Mucosa of rectum (tissue), 2 donors: Measurements from ENCODE around the gene SMIM30.
"Not testable (repeated sequence)": the region's sequence is repeated elsewhere in the genome, so short reads cannot be mapped to it uniquely, and the experiment has no call there.

Experiments
- H3K27ac ChIP-seq, 2 donors: one replicate each; pipeline ENCODE4 v1.7.0; 2013; ENCODE audit warnings: inconsistent platforms in 2 of 2, low read depth in 2 of 2, low read length in 2 of 2
- H3K27me3 ChIP-seq, 2 donors: one replicate each; pipeline ENCODE4 v1.7.0; 2013; ENCODE audit warnings: low read length in 2 of 2; ENCODE audit not compliant: control insufficient read depth in 2 of 2, insufficient read depth in 2 of 2
- H3K36me3 ChIP-seq, 2 donors: one replicate each; pipeline ENCODE4 v1.7.0; 2013; ENCODE audit warnings: low read length in 2 of 2; ENCODE audit not compliant: control insufficient read depth in 2 of 2, insufficient read depth in 2 of 2
- H3K4me1 ChIP-seq, 2 donors: one replicate each; pipeline ENCODE4 v1.7.0; 2013; ENCODE audit warnings: low read length in 2 of 2, mild to moderate bottlenecking in 1 of 2; ENCODE audit not compliant: control insufficient read depth in 2 of 2, insufficient read depth in 2 of 2
- H3K4me3 ChIP-seq, 2 donors: one replicate each; pipeline ENCODE4 v1.7.0; 2013; ENCODE audit warnings: low read length in 2 of 2
- H3K9ac ChIP-seq, 2 donors: one replicate each; pipeline ENCODE4 v1.7.0; 2013; ENCODE audit warnings: low read length in 2 of 2, low read depth in 1 of 2, mild to moderate bottlenecking in 1 of 2
- H3K9me3 ChIP-seq, 2 donors: one replicate each; pipeline ENCODE4 v1.7.0; 2013; ENCODE audit warnings: low read length in 2 of 2; ENCODE audit not compliant: control insufficient read depth in 2 of 2
- donor health status: healthy.
- donor health status: Normal muscosa, but diverticular disease.

Gene SMIM30

DNA sequence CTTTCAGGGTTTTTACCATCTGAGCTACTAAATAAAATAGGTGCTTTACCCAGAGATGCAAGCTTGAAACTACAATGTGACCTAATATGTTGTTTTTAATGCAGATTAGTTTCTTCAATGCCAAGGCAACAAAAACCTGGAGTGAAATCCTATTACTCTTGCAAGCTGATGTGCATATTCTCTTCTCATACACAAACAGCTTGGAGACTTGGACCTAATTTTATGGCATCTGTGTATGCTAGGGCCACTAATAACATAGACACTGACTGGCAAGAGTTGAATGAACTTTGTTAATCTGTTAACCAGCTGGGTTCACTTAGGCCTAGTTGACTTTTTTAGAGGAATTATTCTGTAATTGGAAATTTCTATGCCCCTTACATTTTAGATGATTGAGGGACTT lies 23.4 kb upstream of the SMIM30 start:
- Histone ChIP-seq H3K27ac (no peak overlapping the region), H3K4me1 (no peaks in the 10 kb centered on the region), H3K36me3 (no peaks in the 10 kb centered on the region), H3K4me3 (no peak overlapping the region), H3K9me3 (no peaks in the 10 kb centered on the region), H3K27me3 (no peaks in the 10 kb centered on the region), H3K9ac (no peak overlapping the region)

DNA sequence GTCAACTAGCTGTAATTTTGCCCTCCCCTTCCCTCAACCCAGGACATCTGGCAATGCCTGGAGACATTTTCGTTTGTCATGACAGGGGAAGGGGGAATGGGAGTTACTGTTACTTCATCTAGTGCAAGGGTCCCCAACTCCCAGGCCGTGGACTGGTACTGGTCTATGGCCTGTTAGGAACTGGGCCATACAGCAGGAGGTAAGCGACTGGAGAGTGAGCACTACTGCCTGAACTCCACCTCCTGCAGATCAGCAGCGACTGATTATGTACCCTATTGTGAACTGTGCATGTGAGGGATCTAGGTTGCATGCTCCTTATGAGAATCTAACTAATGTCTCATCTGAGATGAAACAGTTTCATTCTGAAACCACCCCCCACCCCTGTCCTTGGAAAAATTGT lies 22.6 kb upstream of the SMIM30 start:
- H3K27ac ChIP-seq, result no peak overlapping the region
- no peak overlapping the region for H3K4me3 ChIP-seq
- no peaks in the 10 kb centered on the region for H3K27me3 ChIP-seq
- H3K4me1 ChIP-seq, result no peaks in the 10 kb centered on the region
- H3K9me3 ChIP-seq, result no peaks in the 10 kb centered on the region
- no peaks in the 10 kb centered on the region for H3K36me3 ChIP-seq
- no peak overlapping the region for H3K9ac ChIP-seq

DNA sequence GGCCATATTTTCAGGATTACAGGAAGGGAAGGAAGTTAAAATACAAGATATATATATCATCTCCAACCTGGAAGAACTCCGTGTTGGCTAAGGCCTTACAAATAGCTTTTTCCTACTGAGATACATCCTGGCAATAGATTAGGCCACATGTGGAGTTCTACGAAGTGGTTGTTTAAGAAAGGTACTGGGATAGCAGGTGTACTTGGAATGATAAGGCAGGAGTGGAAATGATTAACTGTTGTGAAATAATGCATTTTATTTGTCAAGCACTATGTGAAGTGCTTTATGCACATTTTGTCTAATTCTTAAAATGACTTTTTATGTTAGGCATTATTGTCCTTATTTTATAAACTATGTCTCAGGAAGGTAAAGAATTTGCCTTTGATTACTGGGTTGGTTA lies 18.9 kb upstream of the SMIM30 start:
- Histone ChIP-seq H3K27me3 (no peaks in the 10 kb centered on the region), H3K27ac (no peak overlapping the region), H3K9ac (no peak overlapping the region), H3K4me1 (no peaks in the 10 kb centered on the region), H3K9me3 (no peaks in the 10 kb centered on the region), H3K4me3 (no peak overlapping the region), H3K36me3 (no peaks in the 10 kb centered on the region)

DNA sequence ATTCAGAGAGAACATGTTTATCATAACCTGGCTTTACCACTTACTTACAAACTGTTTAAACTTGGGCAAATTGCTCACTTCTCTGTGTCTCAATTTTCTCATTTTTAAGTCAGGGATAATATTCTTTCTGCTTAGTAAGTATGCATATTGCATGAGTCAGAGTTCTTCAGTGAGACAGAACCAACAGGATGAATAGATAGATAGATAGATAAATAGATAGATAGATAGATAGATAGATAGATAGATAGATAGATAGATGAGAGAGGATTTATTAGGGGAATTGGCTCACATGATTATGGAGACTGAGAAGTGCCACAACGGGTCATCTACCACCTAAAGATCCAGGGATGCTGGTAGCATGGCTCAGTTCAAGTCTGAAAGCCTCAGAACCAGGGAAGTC lies 15.7 kb upstream of the SMIM30 start:
- Histone ChIP-seq H3K9ac (no peak overlapping the region), H3K4me3 (no peak overlapping the region), H3K27ac (no peak overlapping the region), H3K4me1 (no peaks in the 10 kb centered on the region), H3K27me3 (no peaks in the 10 kb centered on the region), H3K36me3 (no peaks in the 10 kb centered on the region), H3K9me3 (no peaks in the 10 kb centered on the region)

DNA sequence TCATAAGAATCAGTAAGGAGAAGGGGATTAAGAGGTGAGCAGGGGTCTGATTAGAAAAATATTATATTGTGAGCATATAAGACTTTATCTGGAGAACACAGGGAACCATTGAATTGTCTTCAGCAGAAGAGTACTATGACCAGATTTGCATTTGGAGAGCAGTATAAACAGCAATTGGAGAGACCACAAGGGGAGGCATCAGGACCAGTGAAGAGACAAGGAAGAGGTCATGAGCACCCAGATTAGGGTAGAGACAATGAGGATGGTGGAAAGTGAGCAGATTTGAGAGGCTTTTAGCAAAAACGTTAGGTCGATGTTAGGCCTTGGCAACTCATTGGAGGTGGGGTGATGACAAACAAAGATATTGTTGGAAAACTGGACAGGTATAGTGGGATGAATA lies 13.0 kb upstream of the SMIM30 start:
- Histone ChIP-seq H3K4me3 (no peak overlapping the region), H3K4me1 (no peaks in the 10 kb centered on the region), H3K27ac (no peak overlapping the region), H3K9me3 (no peaks in the 10 kb centered on the region), H3K9ac (no peak overlapping the region), H3K36me3 (no peaks in the 10 kb centered on the region), H3K27me3 (no peaks in the 10 kb centered on the region)

DNA sequence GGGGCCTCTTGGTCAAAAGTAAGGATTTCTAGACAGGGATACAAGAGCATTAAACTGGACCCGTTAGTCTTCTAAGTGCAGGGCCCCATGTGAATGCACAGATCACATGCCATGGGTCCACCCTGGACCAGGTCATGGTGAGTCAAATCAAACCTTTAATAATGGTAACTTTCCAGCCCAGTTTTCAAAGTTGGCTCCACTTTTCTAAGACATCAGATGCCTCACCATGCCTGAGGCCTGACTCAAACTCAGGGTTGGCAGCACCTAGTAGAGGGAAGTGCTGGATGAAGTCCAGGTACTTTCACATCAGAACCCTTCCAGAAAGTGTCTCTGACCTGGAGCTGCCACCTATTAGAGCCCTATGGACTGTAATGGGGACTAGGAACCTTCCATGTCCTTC lies 9.7 kb upstream of the SMIM30 start:
- Histone ChIP-seq H3K4me1 (no peaks in the 10 kb centered on the region), H3K36me3 (no peaks in the 10 kb centered on the region), H3K27me3 (no peaks in the 10 kb centered on the region), H3K27ac (no peak overlapping the region), H3K9ac (no peak overlapping the region), H3K4me3 (no peak overlapping the region), H3K9me3 (no peaks in the 10 kb centered on the region)

DNA sequence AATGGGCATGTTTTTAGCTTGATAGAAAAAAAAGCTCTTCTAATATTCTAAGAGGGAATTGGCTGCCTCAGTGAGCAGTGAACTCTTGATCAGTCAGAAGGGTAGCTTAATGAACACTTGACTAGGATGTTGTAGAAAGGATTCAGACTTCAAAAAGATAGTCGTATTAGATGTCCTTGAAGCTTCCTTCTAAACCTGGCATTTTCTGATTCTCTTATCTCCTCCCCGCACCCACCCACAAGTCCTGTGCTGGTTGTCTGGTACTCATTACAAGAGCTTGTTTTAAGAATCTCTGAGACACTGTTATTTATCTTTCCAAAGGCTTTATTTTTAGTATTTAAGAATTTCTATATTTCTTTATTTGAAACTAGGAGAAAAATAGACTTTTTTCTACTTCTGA lies 7.4 kb upstream of the SMIM30 start:
- Histone ChIP-seq H3K9ac (no peak overlapping the region), H3K27ac (no peak overlapping the region), H3K4me1 (no peaks in the 10 kb centered on the region), H3K36me3 (no peaks in the 10 kb centered on the region), H3K4me3 (no peak overlapping the region), H3K9me3 (no peaks in the 10 kb centered on the region), H3K27me3 (no peaks in the 10 kb centered on the region)

DNA sequence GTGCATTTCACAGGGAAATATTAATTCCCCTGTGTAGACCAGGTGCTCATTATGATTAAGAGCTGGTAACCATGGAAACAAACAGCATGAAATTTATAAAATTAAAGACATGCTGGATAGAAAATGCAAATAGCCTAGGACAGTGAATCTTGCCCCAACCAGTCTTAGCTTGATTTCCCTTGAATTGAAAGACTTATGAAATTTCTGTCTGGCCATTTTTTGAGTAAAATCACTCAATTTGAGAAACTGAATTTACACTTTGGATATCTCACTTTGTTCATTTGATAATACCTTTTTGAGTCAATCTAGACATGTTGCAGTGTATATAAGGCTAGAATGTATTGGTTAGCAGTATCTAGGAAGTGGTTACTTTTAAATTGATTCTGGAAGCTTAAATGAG lies 4.4 kb upstream of the SMIM30 start:
- Histone ChIP-seq H3K4me3 (no peak overlapping the region), H3K27me3 (no peaks in the 10 kb centered on the region), H3K4me1 (peaks cover 2 to 3% of the 10 kb centered on the region in 2 donors), H3K27ac (no peak overlapping the region), H3K9ac (no peak overlapping the region), H3K9me3 (no peaks in the 10 kb centered on the region), H3K36me3 (no peaks in the 10 kb centered on the region)

DNA sequence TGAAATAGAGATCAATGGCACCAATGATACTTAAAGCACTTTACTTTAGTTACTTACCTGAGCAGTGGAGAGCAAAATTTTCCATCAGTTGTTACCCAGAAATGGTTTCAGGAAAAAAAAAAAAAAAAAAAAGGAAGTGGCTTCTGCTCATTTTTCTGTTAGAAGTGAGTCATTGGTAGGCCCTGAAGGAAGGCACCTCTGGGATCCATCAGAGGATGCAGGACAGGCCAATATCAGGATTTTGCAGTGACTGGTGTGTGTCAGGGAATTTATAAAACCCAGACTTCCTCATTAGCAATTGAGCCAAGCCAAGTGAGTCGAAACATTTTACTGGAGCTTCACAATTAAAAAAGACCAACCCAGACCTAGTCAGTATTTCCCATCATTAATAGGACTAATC lies 2.3 kb upstream of the SMIM30 start:
- Histone ChIP-seq H3K4me3 (no peak overlapping the region), H3K9me3 (no peaks in the 10 kb centered on the region), H3K9ac (no peak overlapping the region), H3K4me1 (peaks cover 2 to 3% of the 10 kb centered on the region in 2 donors), H3K36me3 (no peaks in the 10 kb centered on the region), H3K27ac (no peak overlapping the region), H3K27me3 (no peaks in the 10 kb centered on the region)

DNA sequence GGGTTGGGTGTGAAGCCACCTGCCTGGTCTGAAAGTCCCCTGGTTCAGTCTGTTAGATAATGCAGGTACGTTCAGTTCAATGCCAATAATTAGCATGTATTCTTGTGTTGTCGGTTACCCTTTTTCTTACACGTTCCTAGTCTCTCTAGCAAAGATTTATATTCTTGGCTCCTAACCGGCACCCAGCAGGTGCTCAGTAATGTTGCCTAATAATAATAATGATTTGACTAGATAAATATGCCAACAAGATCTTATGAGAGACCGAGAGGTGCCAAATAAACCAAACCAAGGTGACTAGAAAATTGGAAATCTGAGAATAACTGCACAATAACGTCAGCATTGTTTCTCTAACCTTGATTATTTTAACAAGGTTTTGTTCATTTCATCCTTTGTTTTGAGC lies 1.1 kb upstream of the SMIM30 start:
- no peaks in the 10 kb centered on the region for H3K27me3 ChIP-seq
- H3K27ac ChIP-seq, result no peak overlapping the region
- no peak overlapping the region for H3K9ac ChIP-seq
- peaks cover 2 to 3% of the 10 kb centered on the region in 2 donors for H3K4me1 ChIP-seq
- H3K9me3 ChIP-seq, result no peaks in the 10 kb centered on the region
- H3K4me3 ChIP-seq, result no peak overlapping the region
- no peaks in the 10 kb centered on the region for H3K36me3 ChIP-seq

DNA sequence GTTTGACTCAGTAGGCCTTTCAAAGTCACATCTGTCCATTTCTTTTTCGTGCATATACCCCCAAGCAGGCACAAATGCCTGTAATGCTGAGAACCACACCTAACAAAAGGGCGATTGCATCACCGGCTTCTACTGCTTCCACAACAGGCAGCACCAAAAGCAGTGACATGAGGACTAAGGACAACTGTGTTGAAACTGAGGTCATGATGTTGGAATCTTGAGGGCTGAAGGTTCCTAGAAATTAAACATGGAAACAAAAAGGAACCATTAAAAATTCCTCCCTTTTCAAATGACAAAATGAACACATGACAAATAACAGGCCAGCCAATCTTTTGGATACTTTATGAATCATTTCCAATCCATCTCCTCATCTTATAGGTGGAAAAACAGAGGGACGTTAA lies 980 bp downstream of the SMIM30 start:
- not testable (repeated sequence) for H3K9ac ChIP-seq, H3K4me1 ChIP-seq, H3K27ac ChIP-seq, H3K9me3 ChIP-seq, H3K36me3 ChIP-seq, H3K27me3 ChIP-seq
- peak overlapping the region; percentile 77 to 89 for H3K4me3 ChIP-seq
